DMS153 treated with DMSO at 0.1 percent for 48 hours (cell line): ENCODE data around the gene EIPR1.

Source experiments
- DNase-seq: peaks from one replicate; lab custom pipeline; 2025; ENCODE audit not compliant: unreplicated experiment; lab: John Stamatoyannopoulos, UW

EIPR1 gene

GRCh38 chr2:3141696-3142095, 235.9 kb downstream of the EIPR1 start:
- no peak for DNase-seq

GRCh38 chr2:3139906-3140305, 237.7 kb downstream of the EIPR1 start:
- DNase-seq = no peak
